ENCODE measurements around the gene RIBC2.

The RIBC2 gene

DNA sequence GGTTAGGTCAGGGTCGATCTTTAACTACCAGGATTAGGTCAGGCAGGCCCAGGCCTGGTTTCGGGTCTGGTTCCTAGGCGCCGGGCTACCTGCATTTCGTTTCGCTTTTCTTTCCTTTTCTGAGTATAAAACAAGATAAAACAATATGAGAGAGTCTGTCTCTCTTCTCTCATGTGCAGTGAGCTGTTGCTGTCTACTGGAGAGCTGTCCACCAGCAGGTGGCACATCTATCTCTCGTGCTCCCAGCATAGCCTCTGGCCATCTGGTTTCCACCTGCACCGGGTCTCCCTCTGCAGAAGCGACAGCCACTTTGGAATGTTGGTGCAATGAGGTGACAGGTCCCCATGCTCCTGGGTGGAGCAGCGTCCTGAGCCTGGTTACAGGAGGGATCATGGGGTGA, 27.6 kb downstream of the RIBC2 start:
- H2AFZ ChIP-seq (ENCODE audit: low read length) = no peak overlapping the region
- peak overlapping the region; percentile 14; the same call in 1 of the 2 replicates for H3K4me2 ChIP-seq (ENCODE audit: low read length)
- H3K4me1 ChIP-seq (ENCODE audit: insufficient read depth, low read length, severe bottlenecking) = no peaks in the 10 kb centered on the region

DNA sequence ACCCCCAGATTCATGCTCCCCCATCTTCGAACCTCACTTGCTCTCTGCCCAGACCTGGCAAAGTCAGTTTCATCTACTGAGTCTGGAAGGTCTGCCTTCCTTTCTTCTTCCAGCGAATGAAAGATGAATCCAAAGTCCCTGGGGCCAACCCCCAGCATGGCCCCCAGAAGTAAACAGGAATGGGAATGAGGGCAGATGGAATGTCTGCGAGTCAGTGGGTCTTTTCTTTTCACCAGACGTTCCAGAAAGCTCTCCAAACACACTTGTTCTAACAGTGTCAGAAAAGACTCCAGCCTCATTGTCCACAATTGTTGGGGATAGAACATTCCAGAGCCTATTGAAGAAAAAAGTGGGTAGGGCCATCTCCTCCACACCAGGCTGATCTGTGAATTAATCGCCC, 28.6 kb downstream of the RIBC2 start:
- Histone ChIP-seq H3K36me3 (ENCODE audit: insufficient read depth, low read length) (no peaks in the 10 kb centered on the region), H3K9ac (ENCODE audit: low read length) (no peak overlapping the region), H3K4me2 (ENCODE audit: low read length) (no peak overlapping the region), H3K4me1 (ENCODE audit: insufficient read depth, low read length, severe bottlenecking) (no peaks in the 10 kb centered on the region), H3K9me3 (ENCODE audit: low read length) (no peaks in the 10 kb centered on the region), H4K20me1 (ENCODE audit: insufficient read depth, low read length) (no peaks in the 10 kb centered on the region), H3K27ac (ENCODE audit: low read depth, low read length, poor library complexity, severe bottlenecking) (no peak overlapping the region), H3K9me2 (ENCODE audit: low read depth, low read length) (no peaks in the 10 kb centered on the region), H3K4me3 (ENCODE audit: low read depth, low read length, poor library complexity, severe bottlenecking) (no peak overlapping the region), H3K27me3 (ENCODE audit: insufficient read depth, low read length) (peaks cover 5% of the 10 kb centered on the region; the same call in 1 of the 2 replicates), H3F3A (ENCODE audit: insufficient read depth, low read length) (no peaks in the 10 kb centered on the region), H3K79me2 (ENCODE audit: insufficient read depth, low read length) (no peaks in the 10 kb centered on the region), H2AFZ (ENCODE audit: low read length) (no peak overlapping the region)
- TF ChIP-seq EZH2 (IDR thresholded peaks at IDR 0.05; ENCODE audit: borderline replicate concordance, low read length) = no peak
- TF ChIP-seq, protein P1, sequence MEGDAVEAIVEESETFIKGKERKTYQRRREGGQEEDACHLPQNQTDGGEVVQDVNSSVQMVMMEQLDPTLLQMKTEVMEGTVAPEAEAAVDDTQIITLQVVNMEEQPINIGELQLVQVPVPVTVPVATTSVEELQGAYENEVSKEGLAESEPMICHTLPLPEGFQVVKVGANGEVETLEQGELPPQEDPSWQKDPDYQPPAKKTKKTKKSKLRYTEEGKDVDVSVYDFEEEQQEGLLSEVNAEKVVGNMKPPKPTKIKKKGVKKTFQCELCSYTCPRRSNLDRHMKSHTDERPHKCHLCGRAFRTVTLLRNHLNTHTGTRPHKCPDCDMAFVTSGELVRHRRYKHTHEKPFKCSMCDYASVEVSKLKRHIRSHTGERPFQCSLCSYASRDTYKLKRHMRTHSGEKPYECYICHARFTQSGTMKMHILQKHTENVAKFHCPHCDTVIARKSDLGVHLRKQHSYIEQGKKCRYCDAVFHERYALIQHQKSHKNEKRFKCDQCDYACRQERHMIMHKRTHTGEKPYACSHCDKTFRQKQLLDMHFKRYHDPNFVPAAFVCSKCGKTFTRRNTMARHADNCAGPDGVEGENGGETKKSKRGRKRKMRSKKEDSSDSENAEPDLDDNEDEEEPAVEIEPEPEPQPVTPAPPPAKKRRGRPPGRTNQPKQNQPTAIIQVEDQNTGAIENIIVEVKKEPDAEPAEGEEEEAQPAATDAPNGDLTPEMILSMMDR (IDR thresholded peaks at IDR 0.05; ENCODE audit: low read length) = no peak

More for the DNA sequence above, 27.6 kb downstream of the RIBC2 start:
- Histone ChIP-seq H3K27me3 (ENCODE audit: insufficient read depth, low read length) (peaks cover 5% of the 10 kb centered on the region; the same call in 1 of the 2 replicates), H3K9me2 (ENCODE audit: low read depth, low read length) (no peaks in the 10 kb centered on the region), H3K4me3 (ENCODE audit: low read depth, low read length, poor library complexity, severe bottlenecking) (no peak overlapping the region), H3K9me3 (ENCODE audit: low read length) (no peaks in the 10 kb centered on the region), H3K79me2 (ENCODE audit: insufficient read depth, low read length) (no peaks in the 10 kb centered on the region), H3K9ac (ENCODE audit: low read length) (no peak overlapping the region), H4K20me1 (ENCODE audit: insufficient read depth, low read length) (no peaks in the 10 kb centered on the region), H3K36me3 (ENCODE audit: insufficient read depth, low read length) (no peaks in the 10 kb centered on the region), H3K27ac (ENCODE audit: low read depth, low read length, poor library complexity, severe bottlenecking) (no peak overlapping the region), H3F3A (ENCODE audit: insufficient read depth, low read length) (no peaks in the 10 kb centered on the region)
- TF ChIP-seq, protein P1 (IDR thresholded peaks at IDR 0.05; ENCODE audit: low read length) = peak; percentile 64
- no peak for TF ChIP-seq EZH2 (IDR thresholded peaks at IDR 0.05; ENCODE audit: borderline replicate concordance, low read length)

DNA sequence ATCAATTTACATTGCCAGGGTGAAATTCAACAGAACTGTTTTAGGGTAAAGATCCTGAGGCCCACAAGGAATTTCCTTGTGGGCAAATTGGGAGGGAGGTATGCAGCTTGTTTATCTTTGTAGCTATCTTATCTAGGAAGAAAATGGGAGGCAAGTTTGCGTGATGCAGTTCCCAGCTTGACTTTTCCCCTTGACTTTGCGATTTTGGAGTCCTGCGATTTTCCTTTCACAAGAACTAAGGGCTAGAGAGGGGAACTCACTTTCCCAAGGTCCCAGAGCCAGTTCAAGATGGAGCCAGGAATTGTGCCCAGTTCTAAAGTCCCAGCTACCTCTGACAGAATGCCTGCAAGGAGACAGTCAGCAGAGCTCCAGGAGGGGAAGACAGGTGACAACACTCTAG, 30.7 kb downstream of the RIBC2 start:
- Histone ChIP-seq H3K9me3 (ENCODE audit: low read length) (no peaks in the 10 kb centered on the region), H3K79me2 (ENCODE audit: insufficient read depth, low read length) (no peaks in the 10 kb centered on the region), H4K20me1 (ENCODE audit: insufficient read depth, low read length) (no peaks in the 10 kb centered on the region), H3K4me3 (ENCODE audit: low read depth, low read length, poor library complexity, severe bottlenecking) (no peak overlapping the region), H3K9ac (ENCODE audit: low read length) (no peak overlapping the region), H3K36me3 (ENCODE audit: insufficient read depth, low read length) (no peaks in the 10 kb centered on the region), H3K27ac (ENCODE audit: low read depth, low read length, poor library complexity, severe bottlenecking) (no peak overlapping the region), H3F3A (ENCODE audit: insufficient read depth, low read length) (no peaks in the 10 kb centered on the region), H2AFZ (ENCODE audit: low read length) (no peak overlapping the region), H3K27me3 (ENCODE audit: insufficient read depth, low read length) (peaks cover 5% of the 10 kb centered on the region; the same call in 1 of the 2 replicates), H3K4me2 (ENCODE audit: low read length) (no peak overlapping the region), H3K4me1 (ENCODE audit: insufficient read depth, low read length, severe bottlenecking) (no peaks in the 10 kb centered on the region), H3K9me2 (ENCODE audit: low read depth, low read length) (no peaks in the 10 kb centered on the region)
- TF ChIP-seq EZH2 (IDR thresholded peaks at IDR 0.05; ENCODE audit: borderline replicate concordance, low read length) = no peak
- TF ChIP-seq, protein P1 (IDR thresholded peaks at IDR 0.05; ENCODE audit: low read length) = no peak

Measured in OCI-LY1 (cell line).